GM18499 (cell line): Measurements from ENCODE around the gene RIPK4.
"Not testable (repeated sequence)": the region's sequence is repeated elsewhere in the genome, so short reads cannot be mapped to it uniquely, and the experiment has no call there.

ENCODE experiments used
- ATAC-seq: cut with Tn5 transposase; IDR thresholded peaks from one replicate; pipeline ENCODE4 v1.9.1; 2021; ENCODE audit warnings: moderate number of reproducible peaks; ENCODE audit not compliant: insufficient read depth, unreplicated experiment

The RIPK4 gene

DNA sequence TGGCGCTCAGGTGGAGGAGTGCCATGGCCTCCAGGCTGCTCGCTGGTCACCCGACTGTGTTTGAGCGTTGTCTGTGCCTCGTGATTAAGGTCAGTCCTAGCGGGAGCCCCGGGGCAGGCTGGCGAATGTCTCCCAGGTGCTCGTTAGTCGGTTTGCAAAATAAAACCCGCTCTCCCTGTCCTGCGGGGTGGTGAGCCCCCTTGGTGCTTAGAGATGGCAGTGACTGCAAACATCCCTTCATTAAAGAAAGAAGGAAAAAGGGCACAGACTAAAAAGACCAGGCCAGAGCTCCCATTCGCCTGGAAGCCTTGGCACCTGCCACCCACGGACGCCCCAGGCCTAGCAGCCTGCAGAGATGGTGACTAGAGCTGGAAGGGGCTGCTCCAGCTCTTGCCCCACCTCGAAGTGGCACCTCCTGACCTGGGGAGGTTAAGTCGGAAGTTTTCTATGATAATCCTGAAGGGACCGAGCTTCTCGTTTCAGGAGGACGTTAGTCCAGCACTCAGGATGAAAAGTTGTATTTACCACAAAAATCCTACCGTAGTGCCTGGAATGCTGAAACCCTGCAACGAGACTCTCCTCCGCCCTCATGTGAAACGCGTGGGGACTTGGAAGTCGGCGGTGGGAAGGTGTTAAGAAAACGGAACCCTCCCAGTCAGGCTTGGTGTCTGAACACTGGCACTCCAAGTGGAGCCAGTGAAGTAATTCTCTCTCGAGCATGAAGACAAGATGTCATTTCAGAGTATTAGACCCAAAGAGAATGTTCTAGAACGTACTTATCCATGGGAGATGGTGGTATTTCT is 24.6 kb downstream of the RIPK4 start:
- ATAC-seq, result no peak

GRCh38 chr21:41741253-41742072 is 25.4 kb downstream of the RIPK4 start:
- no peak for ATAC-seq

- ATAC-seq, result no peak
Observed at GRCh38 chr21:41740604-41741252, 26.1 kb downstream of the RIPK4 start.

- ATAC-seq, result no peak
Observed at GRCh38 chr21:41739936-41740335, 26.9 kb downstream of the RIPK4 start.

DNA sequence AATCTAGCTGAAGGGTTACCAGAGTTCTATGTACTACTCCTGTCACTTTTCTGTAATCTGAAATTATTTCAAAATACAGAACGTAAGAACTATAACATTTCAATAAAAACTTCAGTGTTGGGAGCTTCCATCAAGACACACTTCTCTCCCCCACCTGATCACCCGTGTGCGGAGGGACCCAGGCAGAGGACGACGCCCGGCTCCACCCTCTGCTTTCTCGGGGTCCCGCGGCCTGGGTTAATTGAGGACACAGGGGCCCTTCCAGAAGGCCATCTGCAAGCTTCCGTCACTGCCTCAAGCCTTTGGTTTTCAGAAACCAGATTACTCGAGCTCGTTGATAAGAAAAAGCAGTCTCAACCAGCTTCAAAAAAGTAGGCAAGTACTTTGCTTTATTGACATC is 27.8 kb downstream of the RIPK4 start:
- ATAC-seq, result no peak

DNA sequence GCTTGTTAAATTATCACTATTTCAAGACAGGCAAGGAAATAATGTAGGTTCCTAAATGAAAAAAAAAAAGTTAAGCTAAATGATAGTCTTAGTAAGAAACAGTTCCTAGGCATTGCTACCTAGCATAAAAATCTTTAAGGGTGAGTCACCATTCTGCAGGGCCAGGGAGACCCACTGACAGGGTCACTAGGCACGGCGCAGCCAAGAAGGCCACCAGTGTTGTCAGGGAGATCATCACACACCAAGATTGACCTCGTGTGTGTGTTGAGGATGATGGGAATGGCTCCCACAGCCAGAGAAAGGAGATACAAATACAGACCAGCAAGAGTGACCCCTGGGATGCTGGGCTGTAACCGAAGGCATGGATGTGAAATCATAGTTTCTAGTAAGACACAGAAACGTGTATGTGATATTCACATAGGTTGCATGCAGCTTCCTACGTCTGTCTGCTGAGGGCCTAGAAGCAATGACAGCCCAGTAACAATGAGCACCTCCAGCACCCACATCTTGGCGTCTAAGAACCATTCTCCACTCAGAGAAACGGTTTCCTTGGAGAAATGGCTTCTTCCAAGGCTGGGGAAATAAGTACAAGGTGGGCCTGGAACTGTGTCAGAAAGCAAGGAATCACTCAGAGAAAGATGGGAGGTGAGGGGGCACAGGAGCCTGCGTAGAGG is 29.1 kb downstream of the RIPK4 start:
- no peak for ATAC-seq

GRCh38 chr21:41736423-41736822 is 30.4 kb downstream of the RIPK4 start:
- ATAC-seq, result no peak

- no peak for ATAC-seq
Observed at GRCh38 chr21:41733951-41734689, 32.7 kb downstream of the RIPK4 start.

DNA sequence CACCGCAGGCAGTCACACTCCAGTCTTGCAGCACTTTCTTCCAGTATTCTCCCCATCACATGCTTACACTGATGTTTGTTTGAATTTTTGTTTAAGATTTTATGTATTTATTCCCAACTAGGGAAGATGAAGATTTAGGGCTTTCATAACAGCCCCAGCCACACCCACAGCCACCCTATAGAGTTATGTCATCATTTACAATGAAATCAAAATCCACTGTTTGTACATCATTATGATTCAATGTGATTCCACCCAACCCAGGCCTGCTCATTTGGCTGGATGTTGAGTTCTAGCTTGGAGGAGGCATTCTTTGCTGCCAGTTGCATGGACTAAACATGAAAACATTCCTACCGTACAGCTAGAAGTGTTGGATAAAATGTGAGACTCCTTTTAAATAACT is 35.8 kb downstream of the RIPK4 start:
- ATAC-seq, result no peak

DNA sequence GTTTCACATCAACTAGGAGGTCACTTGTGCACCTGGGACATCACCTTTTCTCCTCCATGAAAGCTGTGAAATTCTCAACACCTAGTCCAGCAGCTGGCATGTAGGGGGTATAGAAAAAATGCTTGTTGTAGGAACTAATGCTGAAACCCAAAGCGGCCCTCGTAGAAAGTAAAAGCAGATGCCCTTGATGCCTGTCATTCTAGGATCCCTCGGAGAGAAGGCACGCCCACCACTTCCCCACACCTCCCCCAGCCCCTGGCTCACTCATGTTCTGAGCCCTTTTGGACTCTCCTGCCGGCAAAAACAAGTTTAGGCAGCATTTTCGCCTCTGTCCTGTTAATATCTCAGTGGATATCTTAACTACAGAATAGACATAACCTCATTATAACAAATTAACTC is 36.5 kb downstream of the RIPK4 start:
- no peak for ATAC-seq

- no peak for ATAC-seq
Observed at GRCh38 chr21:41729701-41730366, 37.0 kb downstream of the RIPK4 start.

DNA sequence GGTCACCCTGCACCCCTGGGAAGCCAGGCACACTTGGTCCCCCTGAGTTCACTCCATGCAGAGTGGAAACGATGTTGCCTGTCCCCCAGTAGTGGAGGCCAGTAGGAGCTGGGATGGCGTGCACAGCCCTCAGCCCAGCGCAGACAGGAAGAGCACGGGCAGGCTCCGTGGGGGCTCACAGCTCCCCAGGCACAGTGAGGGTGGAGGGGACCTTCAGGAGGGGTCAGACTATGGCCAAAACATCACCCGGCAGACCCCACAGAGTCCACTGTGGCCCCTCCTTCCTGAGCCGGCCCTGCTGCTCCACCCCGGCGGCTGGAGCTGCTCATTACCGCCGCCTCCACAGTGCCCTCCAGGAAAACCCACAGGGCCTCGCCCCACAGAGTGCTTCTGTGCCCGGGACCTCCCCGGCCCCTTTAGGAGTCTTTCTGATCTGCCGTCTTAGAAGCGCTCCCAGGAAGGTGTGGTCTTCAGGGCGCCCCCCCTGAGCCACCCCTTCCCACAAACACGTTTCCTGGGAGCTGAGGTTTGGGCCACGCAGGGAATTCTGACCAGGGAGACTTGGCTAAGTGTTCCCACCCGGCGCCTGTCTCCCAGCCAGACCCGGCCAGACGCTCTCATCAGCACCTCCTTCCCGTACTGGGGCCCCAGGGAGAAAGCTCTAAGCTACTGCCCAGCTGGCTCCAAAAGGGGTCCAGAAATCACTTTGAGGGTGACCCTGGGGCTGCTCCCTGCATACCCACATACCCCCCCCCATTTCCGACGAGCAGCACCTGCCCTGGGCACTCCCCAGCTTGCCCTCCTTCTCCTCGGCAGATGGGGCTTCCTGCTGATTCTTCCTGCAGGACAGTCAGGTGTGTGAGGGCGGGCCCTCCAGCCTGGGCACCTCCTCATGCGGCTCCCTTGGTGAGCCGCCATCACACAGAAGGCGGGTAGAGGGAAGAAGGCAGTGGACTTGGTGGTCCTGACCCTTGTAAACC is 38.8 kb downstream of the RIPK4 start:
- no peak for ATAC-seq

DNA sequence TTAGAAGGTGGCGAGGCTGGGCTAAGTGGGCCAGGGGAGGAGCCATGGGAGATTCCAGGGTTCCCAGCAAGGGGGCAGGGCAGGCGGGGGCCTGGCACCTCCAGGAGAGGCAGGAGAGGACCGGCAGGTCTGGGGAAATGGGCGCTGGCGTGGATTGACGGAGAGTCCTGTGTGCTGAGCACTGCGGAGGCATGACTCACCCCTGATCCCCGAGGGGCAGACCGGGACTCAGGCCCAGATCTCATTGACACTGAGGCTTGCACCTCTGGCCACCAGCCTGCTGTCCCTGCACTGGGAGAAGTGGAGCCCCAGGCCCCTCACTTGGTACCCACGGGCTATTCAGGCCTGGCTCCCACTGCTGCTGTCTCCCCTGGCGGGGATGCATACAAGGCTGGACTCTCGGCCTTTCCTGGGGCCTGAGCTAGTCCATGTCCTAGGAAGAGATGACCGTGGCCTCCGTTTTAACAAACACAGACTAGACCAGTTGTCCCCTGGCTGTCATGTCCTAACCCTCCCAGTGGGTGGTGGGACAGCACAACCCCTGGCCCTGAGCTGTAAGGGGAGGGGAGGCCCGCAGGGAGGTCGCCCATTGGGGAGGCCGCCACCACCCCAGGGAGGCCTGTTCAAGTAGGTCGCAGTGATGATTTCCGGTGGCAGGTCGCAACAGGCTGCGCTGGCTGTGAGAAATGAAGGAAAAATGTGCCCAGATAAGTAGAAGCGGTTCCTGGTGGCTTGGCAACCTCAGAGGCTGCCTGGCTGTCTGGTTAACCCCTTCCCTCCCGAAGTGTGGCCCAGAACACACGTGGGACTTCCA is 39.7 kb downstream of the RIPK4 start:
- no peak for ATAC-seq

- ATAC-seq, result no peak
Observed at GRCh38 chr21:41726630-41726969, 40.3 kb downstream of the RIPK4 start.

- ATAC-seq, result no peak
Observed at GRCh38 chr21:41726058-41726558, 40.7 kb downstream of the RIPK4 start.

DNA sequence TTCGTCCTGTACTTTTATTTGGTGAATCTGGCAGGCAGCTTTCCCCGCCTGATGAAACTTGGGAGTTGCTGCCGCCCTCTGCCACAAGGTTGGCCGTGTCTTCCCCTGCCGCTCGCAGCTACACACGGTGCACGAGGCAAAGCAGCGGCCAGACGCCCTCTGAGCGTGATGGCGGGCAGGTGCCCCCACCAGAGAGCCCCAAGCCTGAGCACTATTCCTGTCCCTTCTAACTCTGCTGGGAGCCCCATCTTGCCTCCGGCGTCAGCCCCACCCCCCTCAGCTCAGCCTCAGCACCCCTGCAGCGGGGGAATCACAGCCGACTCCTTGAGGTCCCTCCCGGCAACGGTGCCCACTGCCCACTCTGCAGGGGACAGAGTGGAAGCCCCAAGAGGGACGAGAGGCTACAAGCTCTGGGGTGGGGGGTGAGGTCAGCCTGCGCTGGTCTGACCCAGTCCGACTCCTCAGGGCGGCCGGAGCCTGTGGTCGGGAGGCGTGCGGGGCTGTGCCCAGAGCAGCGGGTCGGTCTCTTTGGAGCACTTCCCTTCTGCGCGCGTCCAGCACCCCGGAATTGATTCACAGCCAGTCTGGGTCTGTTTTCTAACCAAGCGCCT is 41.3 kb downstream of the RIPK4 start:
- ATAC-seq, result no peak

DNA sequence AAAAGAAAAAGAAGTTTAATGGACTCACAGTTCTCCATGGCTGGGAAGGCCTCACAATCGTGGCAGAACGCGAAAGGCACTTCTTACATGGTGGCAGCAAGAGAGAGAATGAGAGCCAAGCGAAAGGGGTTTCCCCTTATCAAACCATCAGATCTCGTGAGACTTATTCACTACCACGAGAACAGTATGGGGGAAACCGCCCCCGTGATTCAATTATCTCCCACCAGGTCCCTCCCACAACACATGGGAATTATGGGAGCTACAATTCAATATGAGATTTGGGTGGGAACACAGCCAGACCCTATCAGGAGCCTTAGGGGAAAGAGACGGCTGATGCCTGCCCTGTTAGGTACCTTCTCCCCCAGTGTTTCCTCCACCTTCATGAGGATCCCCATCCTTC is 43.0 kb downstream of the RIPK4 start:
- ATAC-seq, result not testable (repeated sequence)
